SK-N-MC (cell line): Measurements from ENCODE around the gene ARMH3.

Experiments
- EZH2 ChIP-seq: fragments of 200-600 bp; sonication (generic); IDR thresholded peaks from one replicate; pipeline ENCODE4 v1.6.1; 2017; ENCODE audit warnings: antibody characterized with exemption
- FOXP2 ChIP-seq: optimal IDR thresholded peaks from 2 replicates; pipeline ENCODE3; 2011; ENCODE audit warnings: mild to moderate bottlenecking, moderate library complexity; ENCODE audit not compliant: insufficient read depth; ENCODE audit errors: extremely low read length, control extremely low read depth
- POLR2AphosphoS5 ChIP-seq: IDR thresholded peaks from 2 replicates; pipeline ENCODE4 v1.6.1; 2012; ENCODE audit warnings: mild to moderate bottlenecking, low read depth, low read length, borderline replicate concordance

DNA sequence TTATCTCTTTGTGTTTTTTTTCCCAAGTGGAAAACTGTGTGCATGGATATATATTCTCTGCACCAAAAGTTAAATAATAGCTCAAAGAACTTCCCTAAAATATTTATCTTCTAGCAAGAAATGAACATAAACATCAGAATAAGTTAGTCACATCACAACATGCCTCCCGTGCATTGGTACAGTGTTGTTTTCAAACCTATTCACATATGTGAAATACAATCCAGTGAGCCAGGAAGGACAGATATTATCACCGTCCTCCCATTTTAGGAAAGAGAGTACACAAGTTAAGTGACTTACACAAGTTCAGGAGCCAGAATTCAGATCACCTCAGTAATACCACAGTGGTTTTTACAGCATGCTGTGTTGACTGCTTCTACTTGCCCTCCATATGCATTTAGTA is 22.2 kb downstream of the ARMH3 start:
- no peak for TF ChIP-seq EZH2
- TF ChIP-seq POLR2AphosphoS5, result no peak
- no peak for TF ChIP-seq FOXP2
